ENCODE measurements around the gene ZBED1.
"Not testable (repeated sequence)": the region's sequence is repeated elsewhere in the genome, so short reads cannot be mapped to it uniquely, and the experiment has no call there.

ZBED1 gene

GRCh38 chrX:2471641-2472040 lies 29.1 kb downstream of the ZBED1 start:
- no peak for DNase-seq

GRCh38 chrX:2471126-2471525 lies 29.6 kb downstream of the ZBED1 start:
- DNase-seq, result not testable (repeated sequence)

GRCh38 chrX:2469852-2470251 lies 30.9 kb downstream of the ZBED1 start:
- DNase-seq, result not testable (repeated sequence)

GRCh38 chrX:2469196-2469685 lies 31.5 kb downstream of the ZBED1 start:
- DNase-seq, result no peak

GRCh38 chrX:2468261-2469195 lies 32.2 kb downstream of the ZBED1 start:
- DNase-seq, result no peak

GRCh38 chrX:2466876-2467656 lies 33.7 kb downstream of the ZBED1 start:
- DNase-seq, result no peak

- DNase-seq, result no peak
These were observed 36.1 kb downstream of the ZBED1 start for GRCh38 chrX:2464677-2465166.

GRCh38 chrX:2463973-2464676 lies 36.7 kb downstream of the ZBED1 start:
- DNase-seq, result no peak

GRCh38 chrX:2463481-2463880 lies 37.3 kb downstream of the ZBED1 start:
- not testable (repeated sequence) for DNase-seq

GRCh38 chrX:2462780-2463179 lies 38.0 kb downstream of the ZBED1 start:
- no peak for DNase-seq

GRCh38 chrX:2462074-2462473 lies 38.7 kb downstream of the ZBED1 start:
- DNase-seq, result no peak

- DNase-seq, result no peak
These were observed 39.1 kb downstream of the ZBED1 start for GRCh38 chrX:2461711-2462016.

GRCh38 chrX:2460821-2461710 lies 39.7 kb downstream of the ZBED1 start:
- not testable (repeated sequence) for DNase-seq

- not testable (repeated sequence) for DNase-seq
These were observed 40.7 kb downstream of the ZBED1 start for GRCh38 chrX:2460048-2460447.

- DNase-seq, result no peak
These were observed 42.5 kb downstream of the ZBED1 start for GRCh38 chrX:2458309-2458708.

GRCh38 chrX:2457289-2458133 lies 43.3 kb downstream of the ZBED1 start:
- DNase-seq, result no peak

- DNase-seq, result not testable (repeated sequence)
These were observed 44.7 kb downstream of the ZBED1 start for GRCh38 chrX:2456091-2456490.

- not testable (repeated sequence) for DNase-seq
These were observed 46.2 kb downstream of the ZBED1 start for GRCh38 chrX:2454620-2455019.

GRCh38 chrX:2452799-2453198 lies 48.0 kb downstream of the ZBED1 start:
- no peak for DNase-seq

- no peak for DNase-seq
These were observed 48.4 kb downstream of the ZBED1 start for GRCh38 chrX:2452317-2452784.
